GM21825 (cell line): Measurements from ENCODE around the gene C1QTNF6.

ENCODE experiments used
- ATAC-seq: cut with Tn5 transposase; IDR thresholded peaks from one replicate; pipeline ENCODE4 v1.9.1; 2021; ENCODE audit warnings: mild to moderate bottlenecking, moderate library complexity; ENCODE audit not compliant: unreplicated experiment

The C1QTNF6 gene

DNA sequence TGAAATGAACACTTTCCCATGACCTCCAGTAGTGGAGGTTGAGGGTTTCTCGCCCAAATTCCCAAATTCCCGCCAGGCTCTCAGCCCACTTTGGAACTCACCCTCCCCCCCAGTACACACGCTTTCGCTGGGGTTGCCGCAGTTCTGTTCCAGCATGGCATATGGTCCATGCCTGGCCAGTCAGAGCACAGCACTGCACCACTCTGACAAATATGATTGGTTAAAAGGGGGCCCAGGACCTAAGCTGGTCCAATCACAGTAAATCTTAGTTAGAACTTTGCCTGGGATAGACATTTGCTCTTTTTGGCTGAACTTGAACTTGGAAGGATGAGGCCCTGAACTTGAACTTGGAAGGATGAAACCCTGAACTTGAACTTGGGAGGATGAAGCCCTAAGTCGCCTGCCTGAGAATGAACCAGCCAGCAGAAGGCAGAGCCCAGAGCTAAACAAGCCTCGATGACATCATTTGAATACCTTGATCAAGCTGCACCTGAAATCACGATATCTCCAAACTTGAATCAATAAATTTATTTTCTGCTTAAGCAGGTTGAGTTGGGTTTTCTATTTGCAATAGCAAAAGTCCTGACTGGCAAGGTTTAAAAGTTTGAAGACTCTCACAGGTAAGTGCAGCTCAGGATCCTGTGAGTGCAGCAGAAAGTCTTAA is 36.8 kb upstream of the C1QTNF6 start:
- no peak for ATAC-seq

DNA sequence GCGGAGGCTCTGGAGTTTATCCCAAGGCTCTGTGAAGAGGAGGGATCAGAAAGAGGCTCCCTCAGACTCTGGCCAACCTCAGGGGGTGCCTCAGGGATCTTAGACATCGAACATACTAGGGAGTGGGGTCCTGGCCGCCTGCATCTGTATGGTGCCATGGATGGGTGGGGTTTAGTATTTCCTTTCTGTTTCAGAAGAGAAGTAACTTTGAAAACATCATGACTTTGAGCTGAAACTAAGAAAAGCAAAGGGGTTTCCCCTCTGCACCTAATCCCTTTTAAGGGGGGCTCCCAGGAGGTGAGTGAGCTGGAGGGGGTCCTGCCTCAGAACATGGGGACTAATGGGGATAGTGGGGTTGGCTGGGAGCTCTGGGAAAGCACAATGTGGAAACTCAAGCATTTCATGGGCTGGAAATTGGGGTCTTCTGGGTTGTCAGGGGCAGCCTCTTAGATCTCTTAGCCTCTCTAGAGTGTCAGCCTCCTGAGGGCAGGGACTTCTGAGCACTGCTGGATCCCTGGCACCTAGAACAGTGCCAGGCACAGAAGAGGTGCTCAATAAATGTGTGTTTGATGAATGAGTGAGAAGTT is 36.0 kb upstream of the C1QTNF6 start:
- no peak for ATAC-seq

DNA sequence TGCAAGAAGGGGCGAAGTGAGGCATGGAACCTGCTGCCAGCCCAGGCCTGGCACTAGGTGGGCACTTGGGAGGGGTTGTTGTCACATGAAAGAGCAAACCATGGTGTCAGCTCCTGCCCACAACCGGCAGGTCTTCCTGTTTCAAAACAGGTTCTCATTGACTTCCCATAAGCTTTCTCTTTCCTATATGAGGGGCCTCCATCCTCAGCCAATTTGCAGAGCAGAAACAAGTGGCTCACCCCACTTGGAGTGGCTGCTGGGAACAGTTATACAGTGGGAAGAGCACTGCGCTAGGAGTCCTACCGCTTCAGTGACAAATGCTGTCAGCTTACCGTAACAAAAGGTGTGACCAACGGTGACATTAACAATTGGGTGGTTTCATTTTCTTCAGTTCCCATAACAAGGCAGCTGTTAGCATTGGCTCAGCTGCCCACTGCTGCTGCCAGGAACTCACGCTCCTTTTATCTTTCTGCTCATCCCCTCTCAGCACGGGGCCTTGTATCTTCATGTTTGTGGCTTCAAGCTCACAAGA is 34.5 kb upstream of the C1QTNF6 start:
- no peak for ATAC-seq

DNA sequence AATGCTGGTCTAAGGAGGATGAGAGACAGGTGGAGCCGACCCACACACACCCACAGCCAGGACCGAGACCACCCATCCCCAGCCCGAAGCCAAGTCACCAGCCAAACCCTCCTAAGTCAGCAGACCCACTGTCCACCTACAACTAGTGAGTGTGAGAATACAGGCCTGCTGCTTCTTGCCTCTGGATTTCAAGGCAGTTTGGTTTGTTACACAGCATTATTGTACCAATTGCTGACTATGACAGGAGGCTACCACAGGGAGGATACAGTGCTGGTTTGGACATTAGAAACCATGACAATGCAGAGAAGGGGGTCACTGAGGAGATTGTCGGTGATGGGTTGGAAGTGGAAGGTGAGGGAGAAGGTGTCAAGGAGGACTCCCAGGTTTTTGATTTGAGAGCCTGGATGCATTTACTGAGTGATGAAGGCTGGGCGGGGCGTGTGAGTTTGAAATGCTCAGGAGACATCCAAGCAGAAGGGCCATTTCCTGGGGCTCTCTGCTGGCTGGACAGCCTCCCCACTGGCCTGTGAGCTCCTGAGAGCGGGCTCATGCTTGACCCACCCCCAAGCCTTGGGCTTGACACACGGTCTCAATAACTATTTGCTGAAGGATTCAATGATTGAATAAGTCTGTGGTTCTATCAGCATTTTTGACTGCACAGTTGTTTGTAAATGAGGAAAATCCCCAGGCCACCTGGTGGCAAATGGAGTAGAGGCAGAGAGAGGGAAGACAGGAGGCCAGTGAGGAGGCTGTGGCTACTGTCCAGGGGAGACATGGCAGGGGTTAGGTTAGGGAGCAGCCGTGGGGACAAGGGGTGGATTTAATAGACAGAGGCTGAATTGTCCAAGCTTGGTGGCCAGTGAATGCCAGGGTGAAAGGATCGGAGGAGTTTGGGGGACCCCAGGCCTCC is 33.6 kb upstream of the C1QTNF6 start:
- ATAC-seq: no peak

DNA sequence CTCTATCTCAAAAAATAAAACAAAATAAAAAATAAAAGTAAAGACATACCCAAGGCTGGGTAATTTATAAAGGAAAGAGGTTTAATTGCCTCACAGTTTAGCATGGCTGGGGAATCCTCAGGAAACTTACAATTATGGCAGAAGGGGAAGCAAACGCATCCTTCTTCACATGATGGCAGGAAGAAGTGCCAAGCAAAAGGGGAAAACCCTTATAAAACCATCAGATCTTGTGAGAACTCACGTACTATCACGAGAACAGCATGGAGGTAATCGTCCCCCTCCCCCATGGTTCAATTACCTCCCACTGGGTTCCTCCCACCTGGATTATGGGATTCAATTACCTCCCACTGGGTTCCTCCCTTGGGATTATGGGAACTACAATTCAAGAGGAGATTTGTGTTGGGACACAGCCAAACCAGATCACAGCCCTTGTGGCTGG is 32.5 kb upstream of the C1QTNF6 start:
- ATAC-seq: no peak

DNA sequence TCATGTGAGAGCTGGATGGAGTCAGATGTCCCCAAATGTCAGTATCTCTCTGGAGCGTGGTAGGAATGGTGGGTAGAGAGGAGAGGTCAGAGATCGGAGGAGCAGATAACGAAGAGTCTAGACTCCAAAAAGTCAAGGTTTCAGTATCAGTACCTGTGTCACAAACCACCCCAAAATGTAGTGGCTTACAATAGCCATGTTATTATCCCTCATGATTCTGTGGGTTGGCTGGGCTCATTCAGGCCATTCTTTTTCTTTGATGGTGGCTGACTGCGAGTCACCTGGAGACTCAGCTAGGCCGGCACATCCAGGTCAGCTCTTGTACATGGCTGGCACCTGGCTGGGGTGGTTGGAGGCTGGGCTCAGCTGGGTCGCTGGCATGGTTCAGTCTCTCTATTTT is 31.5 kb upstream of the C1QTNF6 start:
- ATAC-seq: no peak

DNA sequence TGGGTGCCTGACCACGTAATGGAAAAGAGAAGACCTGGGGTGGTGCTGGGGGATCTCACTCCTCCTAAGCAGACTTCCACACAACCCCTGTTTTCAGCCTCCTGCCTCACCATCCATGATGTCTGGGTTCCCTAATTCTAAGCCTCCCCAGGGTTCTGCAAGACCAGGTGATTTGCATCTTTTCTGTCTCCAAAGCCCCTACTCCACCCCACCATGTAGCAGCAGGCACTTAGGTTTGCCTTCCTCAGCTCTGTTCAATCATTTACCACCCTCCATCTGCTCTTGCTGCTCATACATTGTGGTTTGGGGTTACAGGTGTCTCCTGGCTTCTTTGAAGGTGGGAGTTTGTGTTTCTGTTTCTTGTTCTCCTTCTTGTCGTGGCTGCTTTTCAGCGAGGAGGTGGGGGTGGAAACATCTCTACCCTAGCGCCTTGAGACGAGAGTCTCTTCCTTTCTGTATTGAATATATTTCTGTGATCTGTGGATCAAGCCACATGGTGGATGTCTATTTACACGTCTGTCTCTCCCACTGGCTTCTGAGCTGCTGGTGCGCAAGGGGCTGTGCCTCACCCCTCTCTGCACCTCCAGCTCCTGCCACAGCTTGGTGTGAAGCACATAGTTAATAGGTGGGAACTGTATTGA is 30.8 kb upstream of the C1QTNF6 start:
- ATAC-seq: peak; percentile 80

DNA sequence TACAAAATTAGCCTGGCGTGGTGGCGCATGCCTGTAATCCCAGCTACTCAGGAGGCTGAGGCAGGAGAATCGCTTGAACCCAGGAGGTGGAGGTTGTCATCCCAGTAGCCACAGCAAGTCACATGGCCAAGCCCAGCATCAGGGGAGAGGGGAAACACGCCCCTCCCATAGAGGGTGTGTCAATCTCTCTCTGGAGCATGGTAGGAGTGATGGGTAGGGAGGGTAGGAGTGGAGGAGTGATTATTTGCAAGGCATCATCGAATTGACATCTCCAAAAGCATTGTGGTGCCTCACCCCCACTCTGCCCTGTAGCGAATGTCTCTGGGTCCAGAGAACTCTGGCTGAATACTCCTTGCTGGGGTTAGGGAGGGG is 30.3 kb upstream of the C1QTNF6 start:
- ATAC-seq: no peak

DNA sequence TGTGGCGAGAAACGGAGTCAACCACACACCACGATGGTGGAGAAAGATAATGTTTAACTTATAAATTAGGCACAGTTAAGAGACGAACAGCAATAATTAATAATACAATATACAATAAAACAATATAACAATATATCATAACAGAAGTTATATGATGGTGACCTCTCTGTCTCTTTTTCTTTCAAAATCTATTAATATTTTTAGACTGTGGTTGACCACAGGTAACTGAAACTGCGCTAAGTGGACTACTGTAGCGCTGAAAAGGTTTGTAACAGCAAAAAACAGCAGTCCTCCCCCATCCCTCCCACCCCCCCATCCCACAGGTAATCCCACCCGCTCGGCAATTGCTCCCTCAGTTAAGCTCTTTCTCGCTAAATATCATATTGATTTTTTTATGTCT is 27.8 kb upstream of the C1QTNF6 start:
- ATAC-seq: no peak

DNA sequence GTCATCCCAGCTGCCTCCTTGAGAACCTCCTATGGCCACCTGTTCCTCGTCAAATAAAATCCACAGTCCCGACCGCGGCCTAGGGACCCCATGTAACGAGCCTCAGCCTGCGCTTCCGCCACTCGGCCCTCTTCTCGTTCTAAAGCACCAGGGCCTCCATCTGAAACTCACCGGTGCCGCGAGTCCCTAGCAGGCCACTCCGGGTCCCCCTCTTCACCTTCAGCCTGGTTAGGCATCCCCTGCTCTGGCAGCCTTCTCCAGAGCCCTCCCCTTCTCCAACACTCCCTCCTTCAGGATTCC is 26.6 kb upstream of the C1QTNF6 start:
- no peak for ATAC-seq

DNA sequence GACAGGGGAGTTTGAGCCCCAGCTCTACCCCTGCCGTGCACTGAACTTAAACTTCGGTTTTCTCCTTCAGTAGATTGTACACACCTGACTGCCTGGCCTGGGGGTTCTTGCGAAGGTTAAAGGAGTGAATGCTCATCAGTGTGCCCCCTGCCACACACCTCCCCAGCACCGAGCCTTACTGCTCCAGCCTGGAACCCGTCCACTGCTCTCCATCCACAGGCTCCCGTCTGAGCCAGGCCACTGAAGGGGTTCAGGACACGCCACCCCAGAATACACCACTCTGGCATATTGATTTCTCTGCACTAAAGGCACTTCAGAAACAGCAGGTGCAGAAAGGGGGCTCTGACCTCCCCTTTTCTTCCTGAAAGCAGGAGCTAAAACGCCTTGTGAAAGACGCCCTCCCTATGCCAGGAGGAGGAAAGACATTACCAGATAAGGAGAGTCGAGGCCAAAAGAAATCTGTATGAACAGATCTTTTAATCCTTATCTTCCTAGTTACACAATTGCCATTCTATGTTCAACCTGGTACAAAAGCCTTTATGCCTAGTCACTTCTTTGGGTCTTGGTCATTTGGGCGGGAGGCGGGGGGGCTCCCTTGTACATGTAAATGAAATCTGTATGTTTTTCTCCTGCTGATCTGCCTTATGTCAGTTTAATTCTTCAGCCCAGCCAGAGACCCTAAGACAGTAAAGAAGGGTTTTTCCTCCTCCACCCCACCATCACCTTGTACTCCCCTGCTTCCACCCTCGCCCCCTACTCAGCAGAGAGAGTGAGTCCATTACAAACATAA is 26.1 kb upstream of the C1QTNF6 start:
- no peak for ATAC-seq

DNA sequence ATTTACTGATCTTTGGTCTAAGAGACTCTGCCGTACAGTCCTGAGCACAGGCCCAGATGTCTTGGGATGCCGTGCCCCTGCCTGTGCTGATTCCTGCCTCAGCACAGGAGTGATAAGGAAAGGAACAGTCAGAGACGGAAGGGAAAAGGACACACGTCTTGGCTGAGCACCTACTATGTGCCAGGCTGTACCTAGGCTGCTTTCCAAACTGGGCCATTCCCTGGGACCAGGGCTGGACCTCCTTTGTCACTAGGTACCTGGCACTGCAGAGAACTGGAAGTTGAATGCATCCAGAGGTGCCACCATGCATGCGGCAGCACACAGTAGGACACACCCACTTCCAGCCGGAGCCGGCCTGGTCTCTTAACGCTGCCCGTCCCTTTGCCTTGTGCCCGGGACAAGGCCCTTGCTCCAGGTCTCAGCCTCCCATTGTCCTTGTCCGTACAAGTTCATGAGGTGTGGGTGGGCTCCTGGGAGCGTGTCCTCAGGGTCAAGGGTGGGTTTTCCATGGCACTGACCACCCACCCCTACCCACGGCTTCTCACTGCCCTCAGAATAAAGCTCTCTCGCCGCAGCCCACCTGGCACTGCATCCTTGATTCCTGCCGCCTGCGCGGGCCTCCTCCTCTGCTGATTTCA is 25.3 kb upstream of the C1QTNF6 start:
- ATAC-seq: no peak

DNA sequence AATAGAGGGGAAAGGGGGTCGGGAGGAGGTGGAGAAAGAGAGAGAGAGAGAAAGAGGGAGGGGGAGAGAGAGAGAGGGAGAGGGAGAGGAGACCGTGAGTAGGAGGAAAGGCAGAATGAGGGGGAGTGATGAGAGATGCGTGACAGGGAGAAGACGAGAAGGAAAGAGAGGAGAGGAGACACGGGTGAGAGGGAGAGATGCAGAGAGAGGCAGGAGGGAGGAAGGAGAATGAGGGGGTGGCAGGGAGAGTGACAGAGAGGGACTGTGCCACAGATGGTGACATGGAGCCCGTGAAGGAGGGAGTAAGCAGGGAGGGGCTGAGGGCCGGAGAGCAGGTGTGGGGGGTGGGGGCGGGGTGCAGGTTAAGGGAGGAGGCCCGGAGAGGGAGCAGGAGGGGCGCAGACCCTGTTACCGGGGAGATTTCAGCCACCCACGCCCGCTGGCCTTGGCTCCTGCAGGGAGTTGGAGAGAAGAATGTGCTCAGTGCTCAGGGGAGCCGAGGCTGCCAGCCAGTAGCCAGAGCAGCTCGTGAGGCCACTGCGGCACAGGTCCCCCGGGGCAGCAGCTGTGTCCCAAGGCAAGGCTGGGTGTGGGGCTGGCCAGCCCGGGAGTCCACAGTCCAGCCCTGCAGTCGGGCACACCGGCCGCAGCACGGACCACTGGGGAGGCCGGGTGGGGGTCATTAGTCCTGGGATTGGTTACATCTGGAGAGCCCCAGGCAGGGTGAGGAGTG is 24.3 kb upstream of the C1QTNF6 start, which contains the start of gene SSTR3:
SSTR3 (minus strand) TSS at position 304 of the 733 bp plus-strand sequence. CDS start 4,674 bp downstream, outside the sequence.
- no peak for ATAC-seq

DNA sequence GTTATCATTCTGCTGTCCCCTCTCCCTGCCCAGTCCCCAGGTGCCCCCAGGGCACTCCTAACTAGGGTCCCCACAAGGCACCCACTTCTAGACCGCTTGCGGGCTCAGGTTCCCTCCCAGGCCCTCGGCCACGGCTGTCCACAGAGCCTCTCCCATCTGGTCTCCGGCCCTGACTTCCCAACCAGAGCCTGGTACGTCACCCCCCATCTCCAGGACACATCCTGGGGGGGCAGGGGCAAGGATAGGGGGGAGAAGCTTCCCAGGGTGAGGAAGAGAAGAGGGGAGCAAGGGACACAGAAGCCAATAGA is 23.8 kb upstream of the C1QTNF6 start:
- ATAC-seq: no peak

DNA sequence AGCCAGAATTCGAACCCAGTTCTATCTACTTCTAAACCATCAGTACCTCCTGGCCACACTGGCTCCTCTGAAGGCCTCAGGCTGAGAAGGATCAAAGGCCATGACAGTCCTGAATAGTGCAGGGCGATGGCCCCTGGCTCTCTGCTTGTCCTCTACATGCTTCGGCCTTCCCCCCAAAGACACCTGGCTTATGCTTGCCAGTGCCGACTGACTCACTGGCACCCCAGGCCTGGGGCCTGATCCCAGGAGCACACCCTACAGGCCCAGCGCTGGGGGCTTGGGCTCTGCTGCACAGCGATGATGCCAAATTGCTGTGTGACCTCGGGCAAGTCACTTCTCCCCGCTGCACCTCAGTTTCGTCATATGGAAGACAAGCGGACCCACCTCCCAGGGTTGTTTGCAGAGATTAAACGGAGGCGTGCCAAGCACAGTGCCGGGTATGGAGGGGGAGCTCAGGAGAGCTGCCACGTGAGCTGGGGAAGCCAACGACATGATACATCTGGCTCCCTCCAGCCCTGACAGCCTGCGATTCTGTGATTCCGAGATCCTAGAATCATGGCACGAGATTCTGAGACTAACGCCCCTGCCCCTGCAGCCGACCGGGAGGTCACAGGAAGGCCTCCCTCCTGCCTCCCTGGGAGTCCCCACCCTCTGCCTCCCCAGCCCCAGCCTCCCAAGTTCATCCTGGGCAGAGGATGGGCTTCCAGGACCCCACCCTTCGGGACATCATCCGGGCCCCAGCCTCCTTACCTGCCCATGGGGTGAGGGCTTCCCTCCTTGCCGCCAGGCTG is 23.2 kb upstream of the C1QTNF6 start:
- no peak for ATAC-seq

DNA sequence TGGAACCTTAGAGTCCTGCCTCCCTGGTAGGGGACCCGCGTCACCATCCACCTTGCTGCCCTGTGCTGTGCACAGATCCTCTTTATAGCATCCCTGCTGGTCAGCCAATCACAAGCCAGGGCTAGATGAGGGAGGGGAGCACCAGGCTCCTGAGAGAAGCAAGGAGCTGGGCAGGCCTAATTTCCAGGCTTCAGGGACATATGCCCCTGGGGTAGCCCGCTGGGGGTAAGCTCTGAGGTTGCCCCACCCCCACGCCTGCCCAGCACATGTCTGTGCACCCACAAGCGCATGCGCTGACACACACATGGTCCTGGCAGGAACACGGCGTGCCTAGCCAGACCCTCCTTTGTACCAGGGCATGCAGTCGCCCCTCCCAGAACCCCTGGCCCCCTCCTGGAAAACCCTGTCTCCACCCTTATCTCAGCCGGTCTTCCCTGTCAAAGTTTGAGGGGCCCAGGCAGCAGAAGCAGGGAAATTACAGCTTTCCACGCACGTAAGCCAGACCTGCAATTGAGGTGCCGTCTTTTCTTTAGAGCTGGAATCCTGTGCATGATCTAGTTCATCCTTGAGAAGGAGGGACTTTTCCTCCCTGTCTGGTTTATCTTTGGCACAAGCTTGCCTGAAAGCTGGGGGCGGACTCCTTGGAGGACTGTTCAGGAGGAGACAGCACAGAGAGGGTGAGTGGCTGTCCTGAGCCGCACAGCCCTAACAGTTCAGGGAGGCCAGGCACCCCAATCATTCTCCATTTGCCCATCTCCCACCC is 22.2 kb upstream of the C1QTNF6 start:
- no peak for ATAC-seq

DNA sequence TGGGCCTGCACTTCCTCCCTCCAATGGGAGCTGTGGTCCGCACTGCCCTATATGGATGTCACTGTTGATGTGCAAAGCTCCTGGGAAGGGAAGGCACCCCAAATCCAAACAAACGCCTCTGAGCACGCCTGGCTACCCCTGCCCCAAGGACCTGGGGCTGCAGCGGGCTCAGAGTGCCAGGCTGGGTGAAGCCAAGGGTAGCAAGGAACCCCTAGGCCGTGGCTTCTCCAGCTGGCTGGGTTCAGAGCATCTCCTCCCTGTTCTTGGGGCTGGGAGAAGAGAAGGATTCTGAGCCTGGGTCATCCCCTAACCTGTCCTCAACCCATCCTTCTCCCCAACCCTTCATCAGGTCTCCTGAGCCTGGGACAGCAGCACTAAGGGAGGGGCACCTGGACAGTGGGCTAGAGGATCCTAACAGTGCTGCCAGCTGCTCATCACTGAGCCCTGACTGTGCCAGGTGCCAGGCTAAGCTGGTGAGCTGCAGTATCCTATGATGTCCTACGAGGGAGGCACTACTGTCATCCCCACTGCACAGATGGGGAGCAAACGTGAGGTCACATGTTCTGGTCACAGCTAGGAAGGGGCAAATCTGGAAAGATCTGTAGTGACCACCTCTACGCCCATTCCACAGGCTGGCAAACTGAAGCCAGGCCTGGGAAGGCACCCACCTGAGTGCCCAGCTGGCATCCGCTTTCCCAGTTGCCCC is 21.2 kb upstream of the C1QTNF6 start:
- no peak for ATAC-seq
